Measurements from ENCODE around the gene SLC7A14. TPM values are rescaled to one million over a fixed set of nuclear protein-coding genes. Genes with fewer than 3 reads are reported as not detected.

SLC7A14 gene
- total RNA-seq, 3 donors from 2014 or later, result 0.15 TPM; not detected in 2

- peak overlapping the region; percentile 62 to 82 for H3K27ac ChIP-seq
- intact Hi-C loops (cut with DNase I; ENCODE audit: low total_unique reads), result no loop called here
- no peaks in the 10 kb centered on the region for H3K27me3 ChIP-seq
- no peak for TF ChIP-seq POLR2AphosphoS5 (IDR thresholded peaks at IDR 0.05)
- TF ChIP-seq POLR2A (IDR thresholded peaks at IDR 0.05), result no peak
- TF ChIP-seq CTCF (IDR thresholded peaks at IDR 0.05), result no peak
- H3K4me1 ChIP-seq, result no peaks in the 10 kb centered on the region
- no peaks in the 10 kb centered on the region for H3K36me3 ChIP-seq
- H3K4me3 ChIP-seq, result peak overlapping the region in 2 of 3 donors; percentile 6 to 32
- DNase-seq (ENCODE audit: low spot score in 2 of 2), result no peak
- no peaks in the 10 kb centered on the region for H3K9me3 ChIP-seq
Observed at GRCh38 chr3:170426240-170426797, 159.6 kb downstream of the SLC7A14 start.

GRCh38 chr3:170425491-170426239 lies 160.2 kb downstream of the SLC7A14 start:
- intact Hi-C loops (cut with DNase I; ENCODE audit: low total_unique reads), result no loop called here
- DNase-seq (ENCODE audit: low spot score in 2 of 2), result peak in 1 of 2 donors; percentile 51
- no peaks in the 10 kb centered on the region for H3K27me3 ChIP-seq
- H3K4me3 ChIP-seq, result peak overlapping the region in 2 of 3 donors; percentile 6 to 32
- H3K36me3 ChIP-seq, result no peaks in the 10 kb centered on the region
- peak overlapping the region; percentile 62 to 82 for H3K27ac ChIP-seq
- no peaks in the 10 kb centered on the region for H3K9me3 ChIP-seq
- no peaks in the 10 kb centered on the region for H3K4me1 ChIP-seq
- TF ChIP-seq POLR2AphosphoS5 (IDR thresholded peaks at IDR 0.05) (no peak), CTCF (IDR thresholded peaks at IDR 0.05) (no peak), POLR2A (IDR thresholded peaks at IDR 0.05) (no peak)

- no peak for DNase-seq (ENCODE audit: low spot score in 2 of 2)
- intact Hi-C loops (cut with DNase I; ENCODE audit: low total_unique reads), result no loop called here
- no peaks in the 10 kb centered on the region for H3K36me3 ChIP-seq
- no peaks in the 10 kb centered on the region for H3K4me1 ChIP-seq
- peak overlapping the region; percentile 62 to 82 for H3K27ac ChIP-seq
- TF ChIP-seq POLR2AphosphoS5 (IDR thresholded peaks at IDR 0.05) (no peak), CTCF (IDR thresholded peaks at IDR 0.05) (no peak), POLR2A (IDR thresholded peaks at IDR 0.05) (no peak)
- H3K9me3 ChIP-seq, result no peaks in the 10 kb centered on the region
- H3K27me3 ChIP-seq, result no peaks in the 10 kb centered on the region
- H3K4me3 ChIP-seq, result peak overlapping the region in 2 of 3 donors; percentile 6 to 31
Observed at GRCh38 chr3:170424879-170425278, 161.0 kb downstream of the SLC7A14 start.

GRCh38 chr3:170423001-170423615 lies 162.8 kb downstream of the SLC7A14 start:
- DNase-seq (ENCODE audit: low spot score in 2 of 2), result no peak
- Histone ChIP-seq H3K36me3 (no peaks in the 10 kb centered on the region), H3K27me3 (no peaks in the 10 kb centered on the region), H3K4me1 (peaks cover 0 to 4% of the 10 kb centered on the region in 2 donors), H3K9me3 (no peaks in the 10 kb centered on the region), H3K4me3 (peak overlapping the region in 2 of 3 donors; percentile 13 to 69), H3K27ac (peak overlapping the region; percentile 74 to 93)
- intact Hi-C loops (cut with DNase I; ENCODE audit: low total_unique reads), result no loop called here
- TF ChIP-seq POLR2AphosphoS5 (IDR thresholded peaks at IDR 0.05) (no peak), POLR2A (IDR thresholded peaks at IDR 0.05) (no peak), CTCF (IDR thresholded peaks at IDR 0.05) (no peak)

GRCh38 chr3:170421758-170422157 lies 164.1 kb downstream of the SLC7A14 start:
- TF ChIP-seq POLR2AphosphoS5 (IDR thresholded peaks at IDR 0.05), result no peak
- no peak for TF ChIP-seq POLR2A (IDR thresholded peaks at IDR 0.05)
- no peak for TF ChIP-seq CTCF (IDR thresholded peaks at IDR 0.05)
- Histone ChIP-seq H3K36me3 (no peaks in the 10 kb centered on the region), H3K4me1 (peaks cover 0 to 4% of the 10 kb centered on the region in 2 donors), H3K27me3 (no peaks in the 10 kb centered on the region), H3K27ac (peak overlapping the region; percentile 93), H3K4me3 (peak overlapping the region; percentile 49 to 89 (median 69)), H3K9me3 (no peaks in the 10 kb centered on the region)
- no peak for DNase-seq (ENCODE audit: low spot score in 2 of 2)
- intact Hi-C loops (cut with DNase I; ENCODE audit: low total_unique reads), result no loop called here
